ENCODE data around the gene RAPGEF1. TPM values are rescaled to one million over a fixed set of nuclear protein-coding genes. Genes with fewer than 3 reads are reported as not detected.

RAPGEF1 gene
- total and polyA plus RNA-seq, 9 of the 15 experiments (the other 6 are each of a cell fraction or from before 2014, with no cell fraction given), result 0.06 to 44.1 (median 19.9) TPM

DNA sequence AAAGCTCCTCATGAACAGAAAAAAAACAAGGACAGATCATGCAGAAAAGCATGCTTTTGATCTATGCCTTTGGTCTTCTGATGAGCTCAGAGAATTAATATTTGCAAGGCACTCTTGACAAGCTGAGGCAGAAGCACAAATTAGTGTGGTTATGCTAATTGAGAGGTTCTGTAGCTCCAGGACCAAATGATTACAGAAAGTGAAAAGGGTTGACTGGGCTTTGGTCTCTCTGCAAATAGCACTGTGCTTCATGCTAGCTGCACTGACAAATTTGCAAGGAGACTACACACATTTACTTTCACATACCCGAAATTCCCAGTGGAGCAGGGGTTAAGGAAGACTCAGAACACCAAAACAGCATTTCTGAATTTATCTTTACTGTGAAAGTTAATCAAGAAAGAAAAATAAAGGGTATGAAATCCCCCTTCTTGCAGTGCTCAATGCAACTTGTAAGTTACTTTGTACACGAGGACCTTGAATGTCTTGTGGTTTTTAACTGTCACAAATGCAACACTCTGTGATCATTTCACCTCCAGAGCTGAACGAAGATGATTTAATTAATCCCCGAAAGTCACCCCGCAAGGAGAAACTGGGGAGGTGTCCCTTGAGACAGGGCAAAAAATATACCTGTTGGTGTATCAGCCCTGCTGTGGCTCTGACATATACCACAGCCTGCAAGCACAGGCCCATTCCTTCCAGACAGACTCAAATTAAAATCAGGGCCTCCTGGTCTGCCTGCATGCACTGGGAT lies 11.9 kb downstream of the RAPGEF1 start:
- Histone ChIP-seq H3K9me3 (replicated peaks; ENCODE audit: control insufficient read depth, insufficient read depth, low read depth, low read length) (no peaks in the 10 kb centered on the region), H3K9me1 (ENCODE audit: control insufficient read depth, insufficient read depth, low read length) (no peaks in the 10 kb centered on the region), H2AFZ (ENCODE audit: low read depth, low read length) (no peak overlapping the region), H3K9ac (ENCODE audit: insufficient read depth in 1 of 2, low read depth in 2 of 2, low read length in 2 of 2) (no peak overlapping the region), H3K27me3 (ENCODE audit: control insufficient read depth in 2 of 2, insufficient read depth in 2 of 2, low read length in 2 of 2) (no peaks in the 10 kb centered on the region), H3K79me2 (ENCODE audit: control insufficient read depth, insufficient read depth, low read length) (peaks cover 22% of the 10 kb centered on the region), H3K27ac (ENCODE audit: extremely low read depth, low read depth, low read length) (no peak overlapping the region), H3K4me3 (no peak overlapping the region), H3K4me1 (replicated peaks in 1 of 2; ENCODE audit: control insufficient read depth in 2 of 2, insufficient read depth in 2 of 2, low read length in 2 of 2) (no peaks in the 10 kb centered on the region; a peak in 1 of 5 replicates), H3K36me3 (ENCODE audit: control insufficient read depth, insufficient read depth, low read length) (no peaks in the 10 kb centered on the region), H4K20me1 (replicated peaks; ENCODE audit: control insufficient read depth, insufficient read depth, low read length) (peaks cover 12% of the 10 kb centered on the region; the same call in 1 of the 2 replicates), H3K4me2 (ENCODE audit: insufficient read depth, low read length) (no peak overlapping the region)
- FAIRE-seq (no peak), ATAC-seq (no peak), DNase-seq (ENCODE audit: extremely low read depth in 1 of 4, low spot score in 3 of 4) (no peak)
- BruUV-seq (replicated peaks), result no TSS peak
- POLR2A ChIA-PET, result interaction anchor here (0.6 to 1.6 kb wide), 3 partner anchors 11 to 228 kb away, joined by 3 to 7 read pairs (median 4); no protein-coding TSS in a partner anchor
- in situ Hi-C loops (cut with MboI), result no loop called here
- intact Hi-C loops (cut with micrococcal nuclease), result no loop called here
- no peak for TF ChIP-seq SPI1 (IDR thresholded peaks at IDR 0.05; ENCODE audit: borderline replicate concordance, low read depth, low read length)
- TF ChIP-seq, protein P1, sequence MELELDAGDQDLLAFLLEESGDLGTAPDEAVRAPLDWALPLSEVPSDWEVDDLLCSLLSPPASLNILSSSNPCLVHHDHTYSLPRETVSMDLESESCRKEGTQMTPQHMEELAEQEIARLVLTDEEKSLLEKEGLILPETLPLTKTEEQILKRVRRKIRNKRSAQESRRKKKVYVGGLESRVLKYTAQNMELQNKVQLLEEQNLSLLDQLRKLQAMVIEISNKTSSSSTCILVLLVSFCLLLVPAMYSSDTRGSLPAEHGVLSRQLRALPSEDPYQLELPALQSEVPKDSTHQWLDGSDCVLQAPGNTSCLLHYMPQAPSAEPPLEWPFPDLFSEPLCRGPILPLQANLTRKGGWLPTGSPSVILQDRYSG (tag; conservative IDR thresholded peaks at IDR 0.05; ENCODE audit: low read depth), result no peak
- 58% methylated on average over 5 of the region's 5 CpGs for WGBS (ENCODE audit: insufficient coverage, low coverage, missing lambda C conversion rate)
- CTCF ChIA-PET (ENCODE audit: low intra/inter-chr PET ratio), result no interaction called here
